ENCODE data around the gene CYP8B1. TPM values are rescaled to one million over a fixed set of nuclear protein-coding genes. Genes with fewer than 3 reads are reported as not detected.
A peak's percentile ranks its signal among the peaks of the same experiment; 100 is the strongest.

The CYP8B1 gene
- total RNA-seq, 2 donors from 2014 or later, result not detected

DNA sequence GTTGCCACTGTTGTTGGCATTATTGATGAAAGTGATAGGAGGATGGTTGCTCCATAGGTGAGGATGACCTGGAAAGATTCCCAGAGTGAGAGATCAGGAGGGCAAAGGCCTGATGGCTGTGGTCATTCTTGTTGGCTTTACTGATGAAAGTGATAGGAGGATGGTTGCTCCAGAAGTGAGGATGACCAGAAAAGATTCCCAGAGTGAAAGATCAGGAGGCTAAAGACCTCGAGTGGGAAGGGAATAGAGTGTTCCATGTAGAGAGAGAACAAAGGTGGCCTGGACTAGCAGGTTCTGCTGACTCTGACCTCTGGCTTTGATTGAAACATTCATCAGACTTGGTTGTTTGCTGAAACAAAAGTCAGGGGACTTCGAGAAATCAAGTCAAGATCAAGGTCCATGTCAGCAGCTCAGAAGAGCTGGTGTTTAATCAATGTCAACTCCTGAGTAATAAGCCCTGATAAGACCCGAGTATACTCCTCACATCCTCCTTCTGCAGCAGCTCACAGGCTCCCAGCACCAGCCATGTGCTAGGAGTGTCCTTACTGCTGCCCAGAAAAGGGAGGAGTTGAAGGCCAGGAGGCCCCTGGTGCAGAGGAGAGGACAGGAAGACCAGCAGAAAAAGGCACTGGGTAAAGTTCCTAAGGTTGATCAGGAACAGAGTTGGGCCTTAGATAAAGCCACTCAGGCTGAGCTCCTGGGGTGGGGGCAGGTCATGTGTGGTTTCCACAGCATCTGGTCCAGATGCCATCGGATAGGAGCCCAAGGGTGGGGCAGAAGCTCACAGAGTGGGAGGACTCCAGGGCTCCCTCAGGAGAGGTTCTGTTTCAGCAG, 19.9 kb downstream of the CYP8B1 start:
- ATAC-seq, result no peak
- DNase-seq, result no peak
- intact Hi-C loops (cut with DNase I), result no loop called here

DNA sequence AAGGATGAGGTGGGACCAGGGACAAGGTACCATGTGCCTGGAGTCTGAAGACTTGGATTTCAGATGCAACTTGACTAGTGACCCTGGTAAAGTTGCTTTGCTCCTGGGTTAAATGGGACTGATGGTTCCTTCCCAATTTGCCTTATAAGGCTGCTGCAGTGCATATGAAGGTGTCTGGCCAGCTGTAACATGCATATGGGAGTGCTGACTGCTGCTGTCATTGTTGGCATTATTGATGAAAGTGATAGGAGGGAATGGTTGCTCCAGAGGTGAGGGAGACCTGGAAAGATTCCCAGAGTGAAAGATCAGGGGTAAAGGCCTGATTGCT, 20.5 kb downstream of the CYP8B1 start:
- intact Hi-C loops (cut with DNase I), result no loop called here
- ATAC-seq (no peak), DNase-seq (no peak)

DNA sequence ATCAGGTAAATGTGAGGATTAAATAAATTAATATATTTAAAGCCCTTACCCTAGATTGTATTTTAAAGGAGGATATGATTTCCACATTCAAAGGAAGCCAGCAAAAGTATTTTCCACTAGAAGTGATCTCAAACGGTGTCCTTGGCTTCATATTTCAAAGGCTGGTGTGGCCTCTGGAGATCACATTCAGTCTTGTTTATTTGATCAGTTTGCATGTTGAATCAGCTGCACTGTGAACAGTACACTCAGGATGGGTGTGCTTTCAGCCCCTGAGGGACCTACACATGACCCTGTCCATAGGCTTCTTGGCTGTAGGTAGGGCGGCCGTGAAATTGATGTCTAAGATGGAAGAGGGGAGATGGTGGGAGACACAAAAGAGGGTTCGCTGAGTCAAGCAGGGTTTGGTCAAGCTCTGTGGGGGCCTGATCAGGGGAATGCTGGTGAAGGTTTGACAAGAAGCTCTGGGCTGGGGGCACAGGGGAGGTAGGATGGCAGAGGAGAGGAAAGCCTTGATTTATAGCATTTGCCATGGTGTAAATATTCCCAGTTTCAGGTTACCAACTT, 21.9 kb downstream of the CYP8B1 start:
- DNase-seq, result no peak
- intact Hi-C loops (cut with DNase I), result no loop called here
- ATAC-seq, result no peak

DNA sequence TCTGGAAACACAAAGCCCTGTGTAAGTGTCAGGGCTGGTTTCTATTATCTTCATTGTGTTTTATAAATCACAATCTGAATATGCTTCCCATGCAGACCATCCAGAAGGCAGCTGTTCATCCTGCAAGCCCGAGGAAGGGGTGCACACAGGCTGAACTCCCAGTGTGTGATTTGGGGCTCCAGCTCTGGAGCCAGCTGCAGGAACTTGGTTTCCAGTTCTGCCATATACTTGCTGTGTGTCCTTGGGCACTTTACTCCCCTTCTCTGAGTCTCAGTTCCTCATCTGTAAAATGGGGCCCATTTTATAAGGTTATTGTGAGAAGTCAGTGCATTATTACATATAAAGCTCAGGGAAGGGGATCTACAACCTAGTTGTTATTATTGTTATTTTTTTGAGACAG, 22.6 kb downstream of the CYP8B1 start:
- intact Hi-C loops (cut with DNase I), result no loop called here
- ATAC-seq (no peak), DNase-seq (no peak)

DNA sequence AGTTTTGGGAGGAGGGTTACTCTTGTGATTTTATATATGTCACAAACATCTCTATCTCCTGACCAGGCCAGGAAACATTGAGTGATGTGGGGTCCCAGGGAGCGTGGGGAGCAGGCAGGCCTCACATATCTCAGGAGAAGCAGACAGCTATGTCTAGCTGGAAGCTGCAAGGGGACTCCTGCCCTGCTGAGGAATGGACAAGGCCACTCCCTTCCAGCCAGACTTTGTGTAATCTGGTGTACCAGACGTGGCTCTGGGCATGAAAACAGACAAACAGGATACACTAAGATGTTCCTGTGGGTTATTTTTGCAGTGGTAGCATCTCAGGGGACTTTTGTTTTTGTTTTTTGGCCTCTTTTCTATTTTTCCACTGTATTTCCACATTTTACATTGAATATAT, 23.2 kb downstream of the CYP8B1 start:
- intact Hi-C loops (cut with DNase I), result no loop called here
- ATAC-seq (peak; percentile 62 to 67), DNase-seq (no peak)

DNA sequence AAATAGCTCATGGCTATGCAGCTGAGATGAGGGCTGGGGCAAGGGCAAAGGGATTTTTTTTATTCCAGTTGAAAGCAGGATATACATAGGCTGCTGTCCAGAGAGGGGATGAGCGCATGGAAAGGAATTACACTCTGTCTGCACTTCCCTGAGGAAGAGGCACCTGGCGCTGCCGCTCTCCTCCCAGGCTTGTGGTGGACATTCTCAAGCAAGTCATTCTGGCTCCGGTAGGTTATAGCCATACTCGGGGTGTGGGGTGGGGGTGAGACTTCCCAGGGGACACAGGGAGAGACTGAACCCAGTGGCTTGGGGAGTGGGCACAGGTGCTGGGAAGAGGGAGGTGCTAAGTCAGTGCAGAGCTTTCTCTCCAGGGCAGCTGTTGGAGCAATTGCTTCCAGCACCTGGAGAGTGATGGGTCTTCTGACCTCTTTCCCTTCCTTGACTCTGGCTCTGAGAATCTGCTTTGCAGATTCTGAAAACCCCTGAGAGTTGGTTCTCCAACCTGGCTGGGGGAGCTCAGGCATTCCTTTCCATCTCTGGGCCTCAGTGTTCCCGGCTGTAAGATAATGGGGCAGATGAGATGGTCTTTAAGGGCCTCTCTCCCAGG, 24.3 kb downstream of the CYP8B1 start:
- intact Hi-C loops (cut with DNase I), result no loop called here
- DNase-seq, result no peak
- peak in 1 of 2 donors; percentile 18 for ATAC-seq

DNA sequence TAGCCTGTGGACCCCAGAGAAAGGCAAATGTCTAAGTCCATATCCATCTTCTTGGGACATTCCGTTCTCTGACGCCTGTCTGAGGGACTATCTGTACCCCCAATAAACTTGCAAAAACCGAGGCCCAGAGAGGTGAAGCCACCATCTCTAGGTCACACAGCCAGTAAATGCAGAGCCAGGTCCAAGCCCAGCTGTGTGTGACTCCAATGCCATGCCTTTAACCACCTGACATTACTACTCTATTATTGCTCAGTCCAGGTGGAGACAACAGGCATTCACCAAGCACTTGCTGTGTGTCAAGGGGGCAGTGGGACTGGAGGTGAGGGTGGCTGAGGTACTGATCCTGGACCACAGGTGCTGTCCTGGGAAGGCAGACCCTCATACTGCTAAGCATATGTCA, 25.4 kb downstream of the CYP8B1 start:
- DNase-seq (no peak), ATAC-seq (no peak)
- intact Hi-C loops (cut with DNase I), result no loop called here

DNA sequence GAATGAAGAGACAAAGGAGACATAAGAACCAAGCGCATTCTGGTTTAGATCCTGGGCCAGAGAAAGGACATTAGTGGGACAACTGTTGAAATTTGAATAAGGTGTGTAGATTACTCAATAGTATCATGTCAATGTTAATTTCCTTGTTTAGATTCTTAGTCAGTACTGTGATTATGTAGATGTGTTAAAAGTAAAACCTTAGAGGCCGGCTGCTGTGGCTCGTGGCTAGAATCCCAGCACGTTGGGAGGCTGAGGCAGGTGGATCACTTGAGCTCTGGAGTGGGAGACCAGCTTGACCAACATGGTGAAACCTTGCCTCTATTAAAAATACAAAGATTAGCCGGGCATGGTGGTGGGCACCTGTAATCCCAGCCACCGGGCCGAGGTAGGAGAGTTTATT, 26.7 kb downstream of the CYP8B1 start:
- DNase-seq, result no peak
- no peak for ATAC-seq
- intact Hi-C loops (cut with DNase I), result no loop called here

DNA sequence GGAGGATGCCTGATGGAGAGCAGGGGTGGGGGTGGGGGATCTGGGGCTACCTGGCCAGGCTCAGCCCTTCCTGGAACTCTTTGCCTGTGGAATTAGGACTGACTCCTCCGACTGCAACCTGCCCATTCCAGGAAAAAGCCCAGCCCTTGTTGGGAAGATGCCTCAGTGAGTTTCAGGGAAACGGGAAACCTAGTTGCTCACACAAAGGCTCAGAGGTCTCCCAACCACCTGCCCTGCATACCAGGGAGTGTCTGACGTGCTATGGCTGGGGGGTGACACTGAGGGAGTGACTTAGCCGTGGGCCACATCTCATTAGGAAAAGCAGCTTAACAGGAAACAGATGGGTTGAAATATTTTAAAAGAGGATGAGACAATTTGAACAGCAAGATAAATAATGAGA, 27.9 kb downstream of the CYP8B1 start:
- intact Hi-C loops (cut with DNase I), result no loop called here
- DNase-seq, result no peak
- ATAC-seq, result no peak

DNA sequence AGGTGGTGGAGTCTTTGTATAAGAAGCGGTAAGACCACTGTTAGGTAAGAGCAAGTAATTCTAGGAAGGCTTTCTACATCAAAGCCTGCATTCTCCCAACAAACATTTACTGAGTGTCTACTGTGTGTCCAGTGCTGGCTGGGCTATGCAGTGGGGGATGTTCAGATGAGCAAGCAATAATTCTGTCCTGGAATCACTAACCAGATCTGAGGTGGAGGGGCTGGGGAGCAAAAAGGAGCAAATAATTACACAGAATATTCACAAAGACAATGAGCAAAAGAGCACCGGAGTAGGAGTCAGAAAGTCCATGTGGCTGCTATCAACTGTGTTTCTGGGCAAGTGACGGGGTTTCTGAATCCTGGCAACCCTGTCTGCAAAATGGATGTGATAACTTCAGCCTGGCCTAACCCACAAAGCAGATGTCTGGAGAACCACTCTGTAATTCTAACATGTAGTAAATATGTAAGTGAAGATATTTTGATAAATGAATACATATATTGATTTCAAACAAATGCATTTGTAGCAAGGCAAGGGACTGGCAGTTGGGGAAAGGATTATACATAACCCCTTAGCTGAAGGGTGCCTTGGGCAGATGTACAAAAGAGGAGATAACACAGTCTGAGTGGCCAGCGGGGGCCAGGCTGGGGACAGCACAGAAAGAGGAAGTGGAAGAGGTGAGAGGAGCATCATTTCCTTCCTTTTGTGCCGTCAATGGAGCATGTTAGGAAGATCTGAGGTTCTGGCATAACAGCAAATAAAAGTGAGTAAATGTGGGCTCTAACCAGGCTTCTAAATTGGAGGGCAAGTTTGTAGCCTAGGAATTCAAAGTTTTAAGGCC, 28.8 kb downstream of the CYP8B1 start:
- intact Hi-C loops (cut with DNase I), result no loop called here
- peak; percentile 50 to 64 for ATAC-seq
- no peak for DNase-seq

DNA sequence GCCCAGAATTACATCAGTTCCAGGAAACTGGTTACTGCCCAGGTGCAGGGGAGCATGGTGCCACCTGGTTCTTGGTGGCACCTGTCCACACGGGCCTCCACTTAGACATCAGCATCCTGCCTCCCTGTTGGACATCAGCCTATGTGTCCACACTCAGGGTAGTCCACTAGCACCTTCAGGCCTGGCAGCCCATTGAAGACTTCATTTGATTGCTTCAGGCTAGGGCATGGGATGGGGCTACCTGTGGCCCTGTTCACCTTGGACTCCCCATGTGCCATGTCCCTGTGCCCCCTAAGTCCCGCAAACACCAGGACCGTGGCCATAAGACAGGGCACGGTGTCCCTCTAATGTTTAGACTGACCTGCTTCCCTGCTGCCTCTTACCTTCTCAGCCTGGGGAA, 30.9 kb downstream of the CYP8B1 start:
- intact Hi-C loops (cut with DNase I), result no loop called here
- ATAC-seq, result no peak
- no peak for DNase-seq

DNA sequence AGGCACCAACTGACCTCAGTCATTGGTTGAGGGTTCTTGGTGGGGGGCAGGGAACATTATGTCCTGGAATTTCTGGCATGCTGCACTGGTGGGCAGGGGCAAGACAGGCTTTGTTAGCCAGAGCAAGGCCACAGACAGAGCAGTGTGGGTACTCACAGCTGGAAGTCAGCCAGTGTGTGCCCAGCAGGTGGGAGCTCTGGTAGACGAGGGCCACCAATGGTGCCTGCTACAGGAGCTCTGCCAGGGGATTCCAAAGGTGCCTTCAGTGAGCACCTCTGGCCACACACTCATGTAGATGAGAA, 31.3 kb downstream of the CYP8B1 start:
- DNase-seq (no peak), ATAC-seq (no peak)
- intact Hi-C loops (cut with DNase I), result no loop called here

DNA sequence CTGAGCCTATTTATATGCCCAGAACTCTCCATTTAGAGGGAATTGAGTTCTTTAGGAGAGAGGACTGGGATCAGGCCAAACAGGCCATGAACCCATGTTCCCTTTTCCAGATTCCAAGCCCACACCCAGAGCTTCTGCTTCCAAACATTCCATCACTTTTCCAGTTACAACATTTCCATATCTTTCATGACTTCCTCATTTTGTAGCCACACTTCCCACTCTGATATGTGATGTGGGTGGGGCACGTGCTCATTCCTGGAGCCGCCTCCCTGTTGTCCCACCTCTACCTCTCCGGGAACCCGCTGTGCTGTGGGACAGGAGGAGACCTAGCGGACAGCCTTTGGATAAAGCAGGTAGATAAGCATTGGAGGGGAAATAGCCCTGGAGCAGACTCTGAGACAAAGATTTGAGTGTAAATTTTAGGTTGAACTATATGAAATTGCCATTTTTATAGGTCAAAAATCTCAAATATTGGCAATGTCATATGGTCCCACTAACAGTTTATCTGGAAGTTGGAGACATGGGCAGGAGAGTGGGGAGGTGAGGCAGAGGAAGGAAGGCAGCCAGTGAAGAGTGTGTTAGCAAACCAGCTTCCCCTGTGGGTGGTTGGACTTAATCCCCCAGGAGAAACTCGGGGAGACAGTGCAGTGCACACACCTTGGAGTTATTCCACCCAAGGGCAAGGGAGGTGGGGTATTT, 31.8 kb downstream of the CYP8B1 start:
- DNase-seq (peak; percentile 40), ATAC-seq (peak; percentile 27 to 33)
- intact Hi-C loops (cut with DNase I), result no loop called here

DNA sequence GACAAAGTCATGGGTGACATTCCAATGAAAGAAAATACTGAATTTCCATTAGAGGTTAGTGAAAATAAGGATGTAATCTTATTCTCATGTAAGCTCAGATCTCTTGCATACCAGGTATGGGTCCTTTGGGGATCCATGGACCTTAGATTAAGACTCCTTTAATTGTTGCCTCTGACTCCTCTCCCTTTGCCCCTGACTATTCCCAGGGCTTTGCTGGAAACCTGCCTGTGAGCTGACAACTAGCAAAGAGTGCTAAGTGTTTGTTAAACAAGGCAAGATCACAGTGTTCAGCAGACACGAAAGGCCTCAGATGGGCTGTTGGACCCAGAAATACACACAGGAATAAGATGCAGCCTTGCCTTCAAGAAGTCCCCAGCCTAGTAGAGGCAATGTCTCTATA, 34.3 kb downstream of the CYP8B1 start:
- DNase-seq, result no peak
- intact Hi-C loops (cut with DNase I), result no loop called here
- peak in 1 of 2 donors; percentile 41 for ATAC-seq

DNA sequence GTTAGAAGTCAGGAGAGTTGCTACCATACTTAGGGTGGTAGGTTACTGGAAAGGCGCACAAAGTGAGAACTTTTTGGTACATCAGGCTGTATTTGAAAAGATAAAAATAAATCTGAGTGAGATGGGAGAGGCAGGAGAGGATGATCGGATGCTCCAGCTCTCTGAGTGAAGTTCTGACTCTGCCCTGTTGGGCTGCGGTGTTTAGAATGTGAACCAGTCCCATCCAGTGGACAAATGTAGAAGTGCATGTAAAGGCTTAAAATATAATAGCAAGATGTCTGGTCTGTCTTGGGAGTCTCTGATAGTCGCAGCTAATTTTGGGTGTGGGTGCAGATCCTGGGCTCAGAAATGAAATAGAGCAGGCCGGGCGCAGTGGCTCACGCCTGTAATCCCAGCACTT, 36.1 kb downstream of the CYP8B1 start:
- DNase-seq, result no peak
- peak; percentile 85 to 87 for ATAC-seq
- intact Hi-C loops (cut with DNase I), result loop anchor here in 1 of 2 donors (2.0 kb wide), 1 partner anchor 59 kb away; no protein-coding TSS in a partner anchor

DNA sequence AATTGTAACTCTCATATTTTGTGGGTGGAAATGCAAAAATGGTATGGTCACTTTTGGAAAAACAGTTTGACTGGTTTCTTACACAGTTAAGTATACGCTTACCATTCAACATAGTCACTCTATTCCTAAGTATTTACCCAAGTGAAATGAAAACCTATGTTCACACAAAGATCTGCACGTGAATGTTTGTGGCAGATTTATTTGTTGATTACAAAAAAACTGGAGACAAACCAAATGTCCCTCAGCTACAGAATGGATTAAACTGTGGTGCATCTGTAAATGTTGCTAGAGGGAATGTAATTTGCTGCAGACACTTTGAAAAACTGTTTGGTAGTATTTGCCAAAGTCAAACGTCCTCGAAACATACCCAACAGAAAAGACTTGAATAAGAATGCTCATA, 37.1 kb downstream of the CYP8B1 start:
- DNase-seq (no peak), ATAC-seq (no peak)
- intact Hi-C loops (cut with DNase I), result loop anchor here in 1 of 2 donors (2.0 kb wide), 1 partner anchor 58 kb away; no protein-coding TSS in a partner anchor

DNA sequence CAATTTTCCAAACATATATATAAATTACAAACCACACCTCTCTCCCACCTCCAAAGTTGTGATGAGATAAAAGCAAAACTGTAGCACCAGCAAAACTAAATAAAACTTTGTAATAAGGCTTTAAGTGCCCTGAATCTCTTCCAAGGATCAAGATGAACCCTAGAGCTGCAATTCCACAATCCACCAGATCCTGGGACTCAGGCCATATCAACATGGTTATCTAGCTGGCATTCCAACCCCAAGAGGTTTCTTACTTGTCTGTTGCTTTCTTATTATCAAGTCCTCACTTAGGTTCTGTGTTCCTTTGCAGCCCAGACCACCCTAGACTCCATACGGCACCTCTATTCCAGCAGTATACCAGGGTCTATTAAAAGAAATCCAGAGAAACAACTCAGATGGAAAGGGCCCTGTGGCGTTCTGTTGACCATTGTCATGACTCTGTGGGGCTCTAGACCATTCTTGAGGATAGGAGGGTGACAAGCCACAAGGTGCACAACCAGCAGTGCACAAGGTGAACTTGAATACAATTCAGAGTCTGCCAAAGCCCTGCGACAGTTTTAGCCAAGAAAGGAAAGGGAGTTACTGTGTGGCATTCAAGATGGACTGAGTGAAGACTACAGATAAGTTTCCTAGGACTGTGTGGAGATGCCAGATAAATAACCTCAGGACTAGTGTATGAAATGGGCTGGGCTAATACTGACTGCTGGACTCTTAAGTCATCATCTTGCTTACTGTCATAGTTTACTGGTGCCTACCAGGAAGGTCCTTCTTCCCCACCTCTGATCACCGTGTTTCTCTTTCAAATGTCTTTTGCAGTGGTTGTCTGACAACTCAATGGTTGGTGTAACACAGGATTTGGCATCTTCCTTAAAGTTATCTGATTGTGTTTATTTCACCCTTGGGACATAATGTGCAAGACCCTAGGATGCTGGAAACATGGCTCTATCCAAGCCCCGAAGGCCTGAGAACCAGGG, 39.2 kb downstream of the CYP8B1 start:
- intact Hi-C loops (cut with DNase I), result no loop called here
- DNase-seq (no peak), ATAC-seq (peak in 1 of 2 donors; percentile 33)

DNA sequence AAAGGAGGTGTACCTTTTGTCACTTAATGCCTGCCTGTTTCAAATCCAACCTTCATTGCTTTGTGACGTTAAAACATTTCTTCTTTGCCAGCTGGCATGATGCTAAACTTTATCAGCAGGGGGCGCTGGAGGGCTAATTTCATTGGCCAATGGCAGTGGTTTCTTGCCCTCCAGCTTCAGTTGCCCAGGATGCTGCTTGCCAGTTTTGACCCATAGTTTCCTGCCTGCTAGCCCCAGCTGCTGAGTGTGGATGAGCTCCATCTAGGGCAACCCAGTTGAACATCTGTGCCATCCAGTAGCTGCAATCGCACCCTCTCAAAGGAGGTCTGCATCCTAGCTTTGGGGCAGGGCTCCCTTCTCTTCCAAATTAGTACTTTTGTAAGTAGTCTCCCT, 44.4 kb downstream of the CYP8B1 start:
- peak; percentile 69 to 80 for ATAC-seq
- DNase-seq, result peak; percentile 73
- intact Hi-C loops (cut with DNase I), result loop anchor here (1.0 to 5.0 kb wide), 2 partner anchors 50 to 51 kb away; no protein-coding TSS in a partner anchor
